ENCODE results near the gene CELA3B.
"Not testable (repeated sequence)": the region's sequence is repeated elsewhere in the genome, so short reads cannot be mapped to it uniquely, and the experiment has no call there.

Gene CELA3B

DNA sequence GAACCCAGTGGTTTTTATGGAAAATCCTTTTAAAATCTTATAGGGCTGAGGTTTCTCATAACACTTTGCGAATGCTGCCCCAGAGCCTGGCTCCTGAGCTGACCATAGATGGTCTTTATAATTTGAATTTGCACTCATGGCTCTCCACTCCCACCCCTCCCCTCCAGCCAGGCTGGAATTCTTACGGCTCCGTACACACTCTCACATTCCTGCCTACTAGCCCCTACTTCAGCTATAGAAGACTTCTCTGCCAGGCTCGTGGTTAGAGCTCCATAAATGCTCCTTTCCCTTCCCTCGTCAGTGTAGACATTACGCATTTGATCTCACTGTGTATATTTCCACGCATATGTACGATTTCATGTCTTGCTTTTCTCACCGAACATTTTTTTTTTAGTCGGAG is 34.4 kb upstream of the CELA3B start:
- FAIRE-seq (no peak), DNase-seq (ENCODE audit: extremely low spot score, insufficient read length, low read depth) (no peak)

DNA sequence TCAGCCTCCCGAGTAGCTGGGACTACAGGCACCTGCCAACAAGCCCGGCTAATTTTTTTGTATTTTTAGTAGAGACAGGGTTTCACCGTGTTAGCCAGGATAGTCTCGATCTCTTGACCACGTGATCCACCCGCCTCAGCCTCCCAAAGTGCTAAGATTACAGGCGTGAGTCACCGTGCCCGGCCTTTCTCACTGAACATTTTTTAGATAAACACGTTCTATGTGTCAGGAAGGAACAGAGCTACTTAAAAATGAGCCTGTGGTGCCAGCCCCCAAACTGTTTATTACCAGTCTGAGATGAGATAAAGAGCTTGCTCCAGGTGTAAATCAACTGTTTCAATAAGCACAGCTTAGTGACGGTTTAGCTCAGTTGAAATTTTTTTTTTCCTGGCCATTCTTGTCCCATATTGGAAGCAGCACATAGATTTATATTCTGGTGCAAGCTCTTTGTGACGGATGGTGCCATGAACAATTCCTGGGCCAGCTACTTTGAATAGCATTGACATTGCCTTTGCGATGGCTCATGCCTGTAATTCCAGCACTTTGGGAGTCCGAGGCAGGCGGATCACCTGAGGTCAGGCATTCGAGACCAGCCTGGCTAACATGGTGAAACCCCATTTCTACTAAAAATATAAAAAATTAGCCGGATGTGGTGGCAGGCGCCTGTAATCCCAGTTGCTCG is 33.7 kb upstream of the CELA3B start:
- DNase-seq (ENCODE audit: extremely low spot score, insufficient read length, low read depth); FAIRE-seq: not testable (repeated sequence)

GRCh38 chr1:21944733-21945073 is 32.1 kb upstream of the CELA3B start:
- FAIRE-seq, result no peak

GRCh38 chr1:21946836-21947587 is 29.8 kb upstream of the CELA3B start:
- no peak for FAIRE-seq
- DNase-seq (ENCODE audit: extremely low spot score, insufficient read length, low read depth), result no peak

More at GRCh38 chr1:21944733-21945073, 32.1 kb upstream of the CELA3B start:
- no peak for DNase-seq (ENCODE audit: extremely low spot score, insufficient read length, low read depth)

GRCh38 chr1:21950734-21951133 is 26.1 kb upstream of the CELA3B start:
- DNase-seq (ENCODE audit: extremely low spot score, insufficient read length, low read depth) (no peak), FAIRE-seq (no peak)

- no peak for FAIRE-seq
Measured at GRCh38 chr1:21951226-21951870, 25.5 kb upstream of the CELA3B start.

DNA sequence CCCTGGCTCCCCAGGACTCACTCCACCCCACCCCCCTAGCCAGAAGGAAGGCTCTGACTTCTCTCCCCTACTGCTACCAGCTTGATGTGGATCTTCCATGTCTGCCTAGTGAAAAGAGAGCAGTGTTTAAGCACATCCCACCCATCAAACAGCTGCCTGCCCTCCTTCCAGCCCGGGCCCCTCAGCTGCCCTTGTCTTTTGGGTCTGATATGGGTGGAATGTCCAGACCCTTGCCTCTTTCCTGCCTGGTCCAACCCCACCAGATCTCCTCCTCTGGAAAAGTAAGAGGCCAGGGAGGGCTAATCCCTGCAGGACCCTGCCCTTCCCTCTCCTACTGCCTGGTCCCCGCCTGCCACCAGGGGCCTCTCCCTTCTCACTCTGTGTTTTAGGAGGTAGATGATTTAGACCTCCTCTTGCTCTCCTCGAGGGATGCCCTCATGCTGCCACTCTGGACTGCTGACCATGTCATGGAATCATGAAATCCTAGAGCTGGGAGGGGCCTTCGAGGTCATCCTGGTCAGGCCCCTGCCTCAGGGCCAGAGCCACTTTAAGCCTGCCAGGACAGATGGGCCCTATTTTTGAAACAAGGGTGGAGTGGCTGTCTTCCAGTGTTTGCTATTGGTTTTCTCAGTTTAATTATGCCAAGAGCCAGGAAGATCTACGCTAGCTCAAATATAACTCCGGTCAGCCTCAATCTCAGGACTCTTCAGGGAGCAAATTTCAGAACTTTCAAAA is 23.9 kb upstream of the CELA3B start:
- DNase-seq (ENCODE audit: extremely low spot score, insufficient read length, low read depth) (no peak), FAIRE-seq (no peak)

More at GRCh38 chr1:21951226-21951870, 25.5 kb upstream of the CELA3B start:
- no peak for DNase-seq (ENCODE audit: extremely low spot score, insufficient read length, low read depth)

GRCh38 chr1:21955058-21955457 is 21.8 kb upstream of the CELA3B start:
- DNase-seq (ENCODE audit: extremely low spot score, insufficient read length, low read depth), result no peak
- FAIRE-seq, result no peak

DNA sequence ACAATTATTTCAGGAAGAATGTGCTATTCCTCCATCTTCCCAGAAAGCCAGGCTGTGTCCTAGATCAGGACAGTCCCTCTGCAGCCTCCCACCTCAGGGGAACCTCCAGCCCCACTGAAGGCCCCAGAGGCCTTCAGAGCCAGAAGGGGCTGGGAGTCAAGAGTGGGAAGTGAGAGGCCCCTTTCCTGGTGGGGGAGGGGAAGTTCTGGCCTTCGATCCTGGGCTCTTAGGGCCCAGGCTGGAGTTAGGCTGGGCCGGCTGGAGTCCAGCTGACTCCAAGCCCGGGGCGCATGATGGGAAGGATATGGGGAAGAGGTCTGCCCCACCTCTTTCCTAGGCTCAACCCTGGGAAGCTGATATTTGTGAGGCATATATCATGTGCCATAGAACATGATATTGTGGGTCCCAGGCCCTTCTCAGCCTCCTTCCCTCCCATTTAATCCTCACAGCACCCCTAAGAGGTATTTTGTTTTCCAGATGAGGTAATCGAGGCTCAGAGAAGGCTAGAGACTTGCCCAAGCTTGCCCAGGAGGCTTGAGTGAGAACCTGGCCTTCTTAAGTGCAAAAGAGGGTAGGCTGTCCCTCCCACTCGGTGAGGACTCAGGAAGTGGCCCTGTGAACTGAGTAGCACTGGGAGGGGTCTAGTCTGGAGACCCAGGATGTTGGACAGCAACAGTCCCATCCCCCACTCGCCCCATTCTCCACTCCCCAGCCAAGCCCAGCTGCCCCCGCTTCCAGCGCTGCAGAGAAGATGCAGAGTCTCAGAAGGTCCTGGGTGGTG is 21.1 kb upstream of the CELA3B start:
- no peak for DNase-seq (ENCODE audit: extremely low spot score, insufficient read length, low read depth)
- FAIRE-seq, result no peak

GRCh38 chr1:21956720-21957552 is 19.9 kb upstream of the CELA3B start:
- FAIRE-seq, result no peak
- DNase-seq (ENCODE audit: extremely low spot score, insufficient read length, low read depth), result no peak

DNA sequence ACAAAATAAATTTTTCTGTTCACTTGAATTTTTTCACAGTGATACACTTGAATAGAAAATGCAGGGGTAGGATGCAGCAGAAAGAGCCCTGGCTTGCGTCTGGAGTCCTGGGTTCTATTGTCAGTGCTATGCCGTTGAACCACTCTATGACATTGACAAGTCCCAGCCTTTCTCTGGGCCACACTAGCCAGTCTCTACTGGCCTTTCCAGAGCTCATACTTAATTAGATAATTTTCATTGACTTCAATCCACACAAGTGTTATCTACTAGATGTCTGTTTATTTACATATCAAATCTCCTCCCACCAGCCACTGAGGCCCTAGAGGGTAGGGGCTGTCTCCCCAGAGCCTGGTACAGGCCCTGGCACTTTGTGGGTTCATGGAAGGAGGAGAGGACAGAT is 15.5 kb upstream of the CELA3B start:
- DNase-seq (ENCODE audit: extremely low spot score, insufficient read length, low read depth) (no peak), FAIRE-seq (no peak)

GRCh38 chr1:21961799-21962198 is 15.0 kb upstream of the CELA3B start:
- DNase-seq (ENCODE audit: extremely low spot score, insufficient read length, low read depth), result no peak
- FAIRE-seq, result no peak

GRCh38 chr1:21963477-21964217 is 13.2 kb upstream of the CELA3B start:
- peak; percentile 55 for DNase-seq (ENCODE audit: extremely low spot score, insufficient read length, low read depth)
- FAIRE-seq, result peak; percentile 84

DNA sequence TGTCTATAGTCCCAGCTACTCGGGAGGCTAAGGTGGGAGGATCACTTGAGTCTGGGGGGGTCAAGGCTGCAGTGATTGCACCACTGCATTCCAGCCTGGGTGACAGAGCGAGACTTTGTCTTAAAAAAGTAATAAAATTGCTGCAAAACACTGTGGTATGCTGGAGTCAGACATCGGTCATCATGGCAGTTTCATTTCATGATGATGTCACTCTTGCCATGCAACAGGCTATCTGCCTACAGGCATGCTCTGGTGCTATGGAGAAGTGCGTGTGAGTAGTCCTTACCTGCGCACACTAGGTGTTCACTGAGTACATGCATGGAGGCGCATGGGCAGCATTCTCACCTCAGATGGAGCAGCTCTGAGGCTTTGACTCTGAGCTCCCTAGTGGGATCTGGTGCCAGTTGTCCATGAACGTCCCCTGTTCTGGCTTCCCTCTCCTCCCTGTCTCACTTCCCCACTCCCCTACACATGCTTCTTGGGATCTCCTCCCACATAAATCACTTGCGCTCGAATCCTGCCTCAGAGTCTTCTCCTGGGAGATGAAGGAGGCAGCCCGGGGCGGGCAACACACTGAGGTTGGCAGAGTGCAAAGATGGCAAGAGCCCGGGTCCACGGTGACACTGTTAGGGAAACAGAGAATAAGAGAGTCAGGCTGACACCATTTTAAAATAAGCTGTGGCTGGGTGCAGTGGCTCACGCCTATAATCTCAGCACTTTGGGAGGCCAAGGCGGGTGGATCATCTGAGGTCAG is 10.4 kb upstream of the CELA3B start:
- FAIRE-seq (no peak), DNase-seq (ENCODE audit: extremely low spot score, insufficient read length, low read depth) (no peak)

- FAIRE-seq; DNase-seq (ENCODE audit: extremely low spot score, insufficient read length, low read depth): not testable (repeated sequence)
Measured at GRCh38 chr1:21967216-21967615, 9.6 kb upstream of the CELA3B start.

- FAIRE-seq; DNase-seq (ENCODE audit: extremely low spot score, insufficient read length, low read depth): not testable (repeated sequence)
Measured at GRCh38 chr1:21969066-21969465, 7.8 kb upstream of the CELA3B start.

- DNase-seq (ENCODE audit: extremely low spot score, insufficient read length, low read depth); FAIRE-seq: not testable (repeated sequence)
Measured at GRCh38 chr1:21970523-21970922, 6.3 kb upstream of the CELA3B start.
